Measurements from ENCODE around the gene PCDH9. TPM values are rescaled to one million over a fixed set of nuclear protein-coding genes. Genes with fewer than 3 reads are reported as not detected.

The PCDH9 gene
- total RNA-seq, 1 donor from 2014 or later = 0.26 TPM

DNA sequence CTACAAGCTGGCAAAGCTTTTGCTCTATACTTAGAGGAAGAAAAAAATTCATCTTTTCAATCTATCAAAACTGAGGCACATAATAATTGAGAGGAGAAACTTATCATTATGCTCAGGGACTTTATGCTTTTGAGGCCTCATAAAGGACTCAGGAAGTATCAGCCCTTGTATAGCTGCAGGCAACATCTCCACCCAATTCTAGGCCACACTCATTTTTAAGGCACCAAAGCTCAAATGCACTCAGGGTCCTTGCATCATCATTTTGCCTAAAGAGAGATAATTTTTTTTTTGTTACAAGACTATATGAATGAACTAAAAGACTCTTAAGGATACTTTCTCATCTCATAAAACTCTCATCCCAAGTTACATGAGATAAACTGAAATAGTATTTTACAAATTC is 78.5 kb downstream of the PCDH9 start:
- FAIRE-seq = no peak

DNA sequence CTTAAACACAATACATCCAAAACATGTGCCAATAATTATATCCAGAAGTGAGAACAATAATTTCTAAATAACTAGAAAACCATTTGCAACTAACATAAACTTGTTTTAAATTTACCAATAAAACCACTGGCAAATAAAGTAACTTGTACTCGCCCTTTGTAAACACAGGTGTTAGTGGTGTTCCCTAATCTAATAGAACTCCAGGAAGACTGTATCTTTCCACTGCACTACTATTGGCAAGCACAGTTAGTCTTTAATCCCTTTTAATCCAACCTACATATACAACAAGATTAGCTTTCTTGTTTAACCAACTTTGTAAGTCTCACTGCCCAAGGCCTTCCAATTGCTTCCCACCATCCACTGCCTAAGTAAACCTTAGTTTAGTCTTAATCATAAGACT is 79.5 kb downstream of the PCDH9 start:
- DNase-seq (ENCODE audit: low read depth) = no peak
- Histone ChIP-seq H3K27me3 (ENCODE audit: control insufficient read depth, insufficient read depth, low read length) (no peaks in the 10 kb centered on the region), H3K4me3 (ENCODE audit: low read depth, low read length) (no peak overlapping the region), H3K36me3 (ENCODE audit: control insufficient read depth, insufficient read depth, low read length) (no peaks in the 10 kb centered on the region)
- FAIRE-seq = no peak
- TF ChIP-seq, protein P1, sequence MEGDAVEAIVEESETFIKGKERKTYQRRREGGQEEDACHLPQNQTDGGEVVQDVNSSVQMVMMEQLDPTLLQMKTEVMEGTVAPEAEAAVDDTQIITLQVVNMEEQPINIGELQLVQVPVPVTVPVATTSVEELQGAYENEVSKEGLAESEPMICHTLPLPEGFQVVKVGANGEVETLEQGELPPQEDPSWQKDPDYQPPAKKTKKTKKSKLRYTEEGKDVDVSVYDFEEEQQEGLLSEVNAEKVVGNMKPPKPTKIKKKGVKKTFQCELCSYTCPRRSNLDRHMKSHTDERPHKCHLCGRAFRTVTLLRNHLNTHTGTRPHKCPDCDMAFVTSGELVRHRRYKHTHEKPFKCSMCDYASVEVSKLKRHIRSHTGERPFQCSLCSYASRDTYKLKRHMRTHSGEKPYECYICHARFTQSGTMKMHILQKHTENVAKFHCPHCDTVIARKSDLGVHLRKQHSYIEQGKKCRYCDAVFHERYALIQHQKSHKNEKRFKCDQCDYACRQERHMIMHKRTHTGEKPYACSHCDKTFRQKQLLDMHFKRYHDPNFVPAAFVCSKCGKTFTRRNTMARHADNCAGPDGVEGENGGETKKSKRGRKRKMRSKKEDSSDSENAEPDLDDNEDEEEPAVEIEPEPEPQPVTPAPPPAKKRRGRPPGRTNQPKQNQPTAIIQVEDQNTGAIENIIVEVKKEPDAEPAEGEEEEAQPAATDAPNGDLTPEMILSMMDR (IDR thresholded peaks at IDR 0.05; ENCODE audit: insufficient read depth, low read length, severe bottlenecking) = no peak

More for the DNA sequence above, 78.5 kb downstream of the PCDH9 start:
- H3K4me3 ChIP-seq (ENCODE audit: low read depth, low read length) = no peak overlapping the region
- no peaks in the 10 kb centered on the region for H3K27me3 ChIP-seq (ENCODE audit: control insufficient read depth, insufficient read depth, low read length)
- TF ChIP-seq, protein P1 (IDR thresholded peaks at IDR 0.05; ENCODE audit: insufficient read depth, low read length, severe bottlenecking) = no peak
- DNase-seq (ENCODE audit: low read depth) = no peak
- H3K36me3 ChIP-seq (ENCODE audit: control insufficient read depth, insufficient read depth, low read length) = no peaks in the 10 kb centered on the region

DNA sequence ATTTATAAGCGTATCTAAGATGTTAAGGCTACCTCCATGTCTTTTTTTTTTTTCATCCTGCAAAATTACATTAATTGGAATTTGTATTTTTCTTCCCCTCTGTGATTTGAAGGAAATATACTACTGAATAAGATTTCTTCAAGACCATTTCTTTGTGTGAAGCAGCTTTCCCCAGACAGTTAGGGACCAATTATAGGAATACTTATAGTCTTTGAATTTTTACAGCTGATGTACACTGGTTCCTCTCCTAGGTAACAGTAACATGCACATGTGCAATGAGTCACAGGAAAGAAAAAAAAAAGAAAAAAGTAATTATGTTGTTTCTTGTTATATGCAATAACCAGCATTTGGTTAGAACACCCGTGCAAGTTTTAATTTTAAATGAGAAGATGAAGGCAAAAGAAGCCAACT is 82.0 kb downstream of the PCDH9 start:
- no peak overlapping the region for H3K4me3 ChIP-seq (ENCODE audit: low read depth, low read length)
- DNase-seq (ENCODE audit: low read depth) = peak; percentile 59
- no peaks in the 10 kb centered on the region for H3K27me3 ChIP-seq (ENCODE audit: control insufficient read depth, insufficient read depth, low read length)
- FAIRE-seq = no peak
- TF ChIP-seq, protein P1 (IDR thresholded peaks at IDR 0.05; ENCODE audit: insufficient read depth, low read length, severe bottlenecking) = no peak
- H3K36me3 ChIP-seq (ENCODE audit: control insufficient read depth, insufficient read depth, low read length) = no peaks in the 10 kb centered on the region

DNA sequence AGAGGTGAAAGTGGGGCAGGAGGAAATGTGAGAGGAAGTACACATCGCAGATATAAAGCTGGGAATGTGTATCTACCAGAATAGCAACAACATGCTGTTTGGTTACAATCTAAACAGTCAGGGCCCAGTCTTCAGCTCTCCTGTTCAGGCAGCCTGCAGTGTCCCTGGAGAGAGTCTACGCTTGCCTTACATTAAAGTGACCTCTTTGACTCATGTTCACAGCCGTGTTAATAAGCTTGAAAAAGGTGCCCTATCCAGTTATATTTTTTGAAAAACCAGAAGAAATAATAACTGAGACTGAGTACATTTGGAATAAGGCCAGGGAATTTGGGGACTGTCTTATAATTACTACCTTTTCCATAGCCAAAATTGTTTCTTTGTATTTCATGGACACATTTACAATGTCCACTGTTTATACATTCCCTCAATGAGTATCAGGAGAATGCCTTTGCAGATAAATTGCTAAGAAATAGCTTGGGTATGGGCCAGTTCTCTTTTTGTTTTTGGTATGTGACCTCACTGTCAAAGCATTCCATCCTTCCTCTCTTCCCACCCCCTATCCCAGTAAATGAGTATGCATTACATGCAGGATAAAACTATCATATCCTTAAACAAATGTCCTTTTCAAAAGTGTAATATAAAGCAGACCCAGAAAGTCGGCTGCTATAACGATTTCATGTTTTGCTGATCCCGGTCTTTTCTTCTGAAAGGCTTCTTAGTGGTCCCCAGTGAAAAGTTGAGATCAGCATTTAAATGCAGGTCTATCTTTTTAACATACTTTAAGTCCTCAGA is 82.6 kb downstream of the PCDH9 start:
- H3K36me3 ChIP-seq (ENCODE audit: control insufficient read depth, insufficient read depth, low read length) = no peaks in the 10 kb centered on the region
- TF ChIP-seq, protein P1 (IDR thresholded peaks at IDR 0.05; ENCODE audit: insufficient read depth, low read length, severe bottlenecking) = no peak
- H3K4me3 ChIP-seq (ENCODE audit: low read depth, low read length) = no peak overlapping the region
- DNase-seq (ENCODE audit: low read depth) (peak; percentile 35), FAIRE-seq (no peak)
- H3K27me3 ChIP-seq (ENCODE audit: control insufficient read depth, insufficient read depth, low read length) = no peaks in the 10 kb centered on the region

DNA sequence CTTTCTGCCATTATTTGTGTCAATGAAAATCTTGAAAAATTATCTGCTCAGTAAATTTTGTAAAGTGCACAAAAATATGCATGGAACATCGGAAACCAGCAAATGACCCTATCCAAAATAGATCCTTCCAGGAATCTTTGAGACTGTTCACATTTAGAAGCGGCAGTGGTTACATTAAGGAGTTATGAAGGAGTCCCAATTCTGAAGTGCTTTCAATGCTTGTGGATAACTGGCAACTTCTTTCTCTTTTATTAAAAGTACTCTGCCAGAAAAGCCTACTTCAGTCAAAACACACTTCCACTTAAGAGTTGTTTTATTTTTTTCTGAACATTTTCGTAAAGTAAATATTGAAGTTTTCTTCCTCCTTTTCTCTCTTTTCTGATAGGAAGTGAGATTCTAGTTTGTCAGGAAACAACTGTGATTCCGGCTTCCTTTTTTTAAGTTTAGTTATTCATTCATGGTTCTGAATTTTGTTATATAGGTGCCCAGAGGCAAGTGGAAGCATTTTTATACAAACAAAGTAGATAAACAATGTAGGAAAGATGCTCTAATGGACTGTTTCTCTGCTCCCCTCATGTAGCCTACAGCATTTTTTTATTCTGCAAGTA is 83.5 kb downstream of the PCDH9 start:
- TF ChIP-seq, protein P1 (IDR thresholded peaks at IDR 0.05; ENCODE audit: insufficient read depth, low read length, severe bottlenecking) = no peak
- Histone ChIP-seq H3K36me3 (ENCODE audit: control insufficient read depth, insufficient read depth, low read length) (no peaks in the 10 kb centered on the region), H3K4me3 (ENCODE audit: low read depth, low read length) (no peak overlapping the region), H3K27me3 (ENCODE audit: control insufficient read depth, insufficient read depth, low read length) (no peaks in the 10 kb centered on the region)
- FAIRE-seq (no peak), DNase-seq (ENCODE audit: low read depth) (no peak)

Measured in bronchial epithelial cell (primary cell).